ENCODE data around the gene LRRC61.
"Not testable (repeated sequence)": the region's sequence is repeated elsewhere in the genome, so short reads cannot be mapped to it uniquely, and the experiment has no call there.

LRRC61 gene

GRCh38 chr7:150322833-150323681 is at the start of gene LRRC61, which contains the start of gene ACTR3C:
LRRC61 (plus strand) TSS chr7:150323355; CDS start chr7:150336862, 13,507 bp downstream.
ACTR3C (minus strand) TSS chr7:150323545; CDS start chr7:150295296, 28,249 bp downstream.
- DNase-seq, result peak in 24 of 42 donors; percentile 18 to 77 (median 48)
- intact Hi-C loops (cut with DNase I), result no loop called here

- intact Hi-C loops (cut with DNase I), result not testable (repeated sequence)
- peak in 25 of 42 donors; percentile 8 to 68 (median 36) for DNase-seq
Measured at GRCh38 chr7:150276132-150276695, 46.9 kb upstream of the LRRC61 start.

- intact Hi-C loops (cut with DNase I); DNase-seq: not testable (repeated sequence)
Measured at GRCh38 chr7:150278383-150278782, 44.8 kb upstream of the LRRC61 start.

GRCh38 chr7:150281681-150282403 is 41.3 kb upstream of the LRRC61 start:
- DNase-seq; intact Hi-C loops (cut with DNase I): not testable (repeated sequence)

- intact Hi-C loops (cut with DNase I); DNase-seq: not testable (repeated sequence)
Measured at GRCh38 chr7:150283111-150283510, 40.0 kb upstream of the LRRC61 start.

- DNase-seq; intact Hi-C loops (cut with DNase I): not testable (repeated sequence)
Measured at GRCh38 chr7:150283608-150284007, 39.5 kb upstream of the LRRC61 start.

- DNase-seq, result peak in 21 of 42 donors; percentile 3 to 48 (median 23)
- intact Hi-C loops (cut with DNase I), result not testable (repeated sequence)
Measured at GRCh38 chr7:150285849-150286754, 37.1 kb upstream of the LRRC61 start.

- intact Hi-C loops (cut with DNase I); DNase-seq: not testable (repeated sequence)
Measured at GRCh38 chr7:150287815-150288214, 35.3 kb upstream of the LRRC61 start.

GRCh38 chr7:150288816-150289215 is 34.3 kb upstream of the LRRC61 start:
- peak in 14 of 42 donors; percentile 6 to 61 (median 24) for DNase-seq

GRCh38 chr7:150290317-150290716 is 32.8 kb upstream of the LRRC61 start:
- DNase-seq; intact Hi-C loops (cut with DNase I): not testable (repeated sequence)

More at GRCh38 chr7:150288816-150289215, 34.3 kb upstream of the LRRC61 start:
- intact Hi-C loops (cut with DNase I), result not testable (repeated sequence)

- DNase-seq; intact Hi-C loops (cut with DNase I): not testable (repeated sequence)
Measured at GRCh38 chr7:150295027-150295426, 28.1 kb upstream of the LRRC61 start.

GRCh38 chr7:150295614-150296013 is 27.5 kb upstream of the LRRC61 start:
- intact Hi-C loops (cut with DNase I); DNase-seq: not testable (repeated sequence)

GRCh38 chr7:150296802-150297201 is 26.4 kb upstream of the LRRC61 start:
- DNase-seq; intact Hi-C loops (cut with DNase I): not testable (repeated sequence)

GRCh38 chr7:150297978-150298377 is 25.2 kb upstream of the LRRC61 start:
- DNase-seq; intact Hi-C loops (cut with DNase I): not testable (repeated sequence)

- intact Hi-C loops (cut with DNase I); DNase-seq: not testable (repeated sequence)
Measured at GRCh38 chr7:150302908-150303310, 20.2 kb upstream of the LRRC61 start.

GRCh38 chr7:150304499-150305258 is 18.5 kb upstream of the LRRC61 start:
- intact Hi-C loops (cut with DNase I), result not testable (repeated sequence)
- DNase-seq, result peak in 1 of 42 donors; percentile 35

GRCh38 chr7:150305259-150305902 is 17.8 kb upstream of the LRRC61 start:
- intact Hi-C loops (cut with DNase I), result not testable (repeated sequence)
- peak in 17 of 42 donors; percentile 7 to 55 (median 30) for DNase-seq

All from head of caudate nucleus (tissue), 42 donors.